ENCODE data around the gene RACK1.

The RACK1 gene

DNA sequence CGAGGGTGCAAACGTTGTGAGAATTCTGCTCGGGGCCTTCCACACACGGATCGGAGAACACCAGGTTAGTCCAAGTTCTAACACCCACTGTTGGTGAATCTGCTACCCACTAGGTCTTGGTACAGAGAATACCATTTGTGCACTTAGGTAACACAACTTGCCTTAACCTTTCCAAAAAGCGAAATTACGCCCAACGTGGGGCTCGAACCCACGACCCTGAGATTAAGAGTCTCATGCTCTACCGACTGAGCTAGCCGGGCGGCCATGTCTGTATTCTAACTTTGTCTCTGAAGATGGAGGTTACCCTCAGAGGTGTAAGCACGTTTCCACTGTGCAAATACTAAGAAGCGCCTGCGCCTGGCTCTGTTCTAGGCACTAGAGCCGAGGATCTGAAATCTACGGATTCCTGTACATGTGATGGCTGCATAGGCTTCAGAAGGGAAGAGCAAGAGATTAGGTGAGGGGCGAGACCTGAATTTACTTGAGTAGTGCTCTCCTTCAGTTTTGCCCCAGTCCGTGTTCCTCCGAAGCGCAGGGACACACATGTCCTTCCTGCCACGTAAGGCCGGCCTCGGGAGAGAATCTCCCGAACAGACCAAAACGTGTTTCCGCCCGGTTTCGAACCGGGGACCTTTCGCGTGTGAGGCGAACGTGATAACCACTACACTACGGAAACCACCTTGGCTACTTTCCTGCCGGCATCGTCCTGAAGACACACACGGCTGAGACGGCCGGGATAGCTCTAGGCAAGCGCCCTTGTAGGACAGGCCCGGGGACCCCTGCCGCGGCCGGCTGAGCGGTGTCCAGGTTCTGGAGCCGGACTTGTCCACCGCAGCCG is 21.7 kb downstream of the RACK1 start:
- peak; percentile 97 for DNase-seq (ENCODE audit: low read depth)
- no peak for TF ChIP-seq CTCF (conservative IDR thresholded peaks at IDR 0.05; ENCODE audit: control insufficient read depth, insufficient read depth, low read depth, low read length)
- peak overlapping the region; percentile 81 for H3K4me3 ChIP-seq (ENCODE audit: control insufficient read depth, low read depth, low read length)

DNA sequence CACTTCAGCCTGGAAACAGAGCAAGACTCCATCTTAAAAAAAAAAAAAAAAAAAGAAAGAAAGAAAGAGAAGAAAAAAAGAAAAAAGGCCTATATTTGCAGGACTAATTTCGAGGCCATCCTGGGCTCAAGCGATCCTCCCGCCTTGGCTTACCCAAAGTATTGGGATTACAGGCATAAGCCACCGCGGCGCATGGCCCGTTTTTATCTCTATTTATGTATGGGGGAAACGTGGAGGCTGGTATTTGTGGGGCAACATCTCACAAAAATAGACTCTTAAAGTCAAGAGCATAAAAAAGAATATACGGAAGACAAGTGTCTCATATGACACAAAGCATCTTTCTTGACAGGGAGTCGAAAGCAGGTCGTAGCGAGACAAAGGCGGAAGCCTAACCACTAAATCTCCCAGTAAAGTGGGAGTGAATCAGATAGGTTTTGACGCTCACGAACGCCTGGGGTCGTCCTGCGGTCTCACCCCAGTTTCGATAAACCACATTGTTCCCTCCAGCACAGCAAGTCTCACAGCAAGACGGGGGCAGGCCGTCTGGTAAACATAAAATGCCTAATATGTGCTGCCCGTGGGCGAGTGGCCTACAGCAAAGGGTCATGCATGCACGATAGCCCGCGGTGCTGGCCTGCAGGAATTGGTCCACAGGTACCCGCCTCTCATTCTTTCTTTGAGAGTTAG is 22.5 kb downstream of the RACK1 start:
- no peak for TF ChIP-seq CTCF (conservative IDR thresholded peaks at IDR 0.05; ENCODE audit: control insufficient read depth, insufficient read depth, low read depth, low read length)
- H3K4me3 ChIP-seq (ENCODE audit: control insufficient read depth, low read depth, low read length), result peak overlapping the region; percentile 36
- no peak for DNase-seq (ENCODE audit: low read depth)

DNA sequence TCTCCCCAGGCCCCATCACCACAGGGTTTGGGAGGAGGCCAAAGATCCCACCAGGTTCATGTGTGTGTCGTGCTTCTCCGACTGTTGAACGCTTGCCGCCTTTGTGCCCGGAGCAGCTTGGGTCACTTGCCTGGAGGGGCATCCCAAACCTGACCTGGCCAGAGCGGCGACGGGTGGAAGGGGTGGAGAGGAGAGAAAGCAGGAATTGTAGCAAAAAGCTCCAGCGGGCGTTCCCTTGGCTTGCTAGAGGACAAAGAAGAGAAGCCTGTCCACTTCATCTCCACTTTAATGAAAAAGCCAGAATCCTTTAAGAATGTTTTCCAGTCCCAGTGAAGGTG is 23.6 kb downstream of the RACK1 start:
- no peak overlapping the region for H3K4me3 ChIP-seq (ENCODE audit: control insufficient read depth, low read depth, low read length)
- no peak for DNase-seq (ENCODE audit: low read depth)
- no peak for TF ChIP-seq CTCF (conservative IDR thresholded peaks at IDR 0.05; ENCODE audit: control insufficient read depth, insufficient read depth, low read depth, low read length)

- H3K4me3 ChIP-seq (ENCODE audit: control insufficient read depth, low read depth, low read length), result no peak overlapping the region
- DNase-seq (ENCODE audit: low read depth), result no peak
- no peak for TF ChIP-seq CTCF (conservative IDR thresholded peaks at IDR 0.05; ENCODE audit: control insufficient read depth, insufficient read depth, low read depth, low read length)
Observed at GRCh38 chr5:181219262-181220177, 24.2 kb downstream of the RACK1 start.

- TF ChIP-seq CTCF (conservative IDR thresholded peaks at IDR 0.05; ENCODE audit: control insufficient read depth, insufficient read depth, low read depth, low read length), result no peak
- H3K4me3 ChIP-seq (ENCODE audit: control insufficient read depth, low read depth, low read length), result peak overlapping the region; percentile 44
- no peak for DNase-seq (ENCODE audit: low read depth)
Observed at GRCh38 chr5:181218795-181219124, 24.9 kb downstream of the RACK1 start.

- TF ChIP-seq CTCF (conservative IDR thresholded peaks at IDR 0.05; ENCODE audit: control insufficient read depth, insufficient read depth, low read depth, low read length), result no peak
- no peak for DNase-seq (ENCODE audit: low read depth)
- peak overlapping the region; percentile 49 for H3K4me3 ChIP-seq (ENCODE audit: control insufficient read depth, low read depth, low read length)
Observed at GRCh38 chr5:181217803-181218062, 26.0 kb downstream of the RACK1 start.

All from fibroblast of mammary gland (primary cell).